ENCODE results near the gene NDUFB1. TPM values are rescaled to one million over a fixed set of nuclear protein-coding genes. Genes with fewer than 3 reads are reported as not detected.

The NDUFB1 gene
- total RNA-seq, 1 experiment from 2014 or later: 92.5 TPM

DNA sequence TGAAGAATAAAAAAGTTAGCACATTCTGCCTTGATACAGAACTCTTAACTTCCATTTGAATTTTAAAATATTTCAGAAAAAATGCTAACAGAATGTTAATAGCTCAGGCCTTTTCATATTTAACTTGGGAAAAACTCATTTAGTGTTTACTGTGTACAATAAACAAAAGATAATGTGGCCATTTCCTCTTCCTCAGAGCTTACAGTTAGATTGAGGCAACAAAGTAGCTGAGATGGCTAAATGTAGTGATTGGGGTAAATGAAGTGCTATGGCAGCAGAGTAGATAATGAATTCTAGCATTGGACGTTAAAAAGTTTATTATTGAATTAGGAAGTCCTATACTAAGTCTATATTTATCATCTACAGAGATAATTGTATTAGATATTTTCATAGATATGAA lies 12.9 kb upstream of the NDUFB1 start:
- peaks cover 38 to 47% of the 10 kb centered on the region in 2 experiments for H3K36me3 ChIP-seq (ENCODE audit: control insufficient read depth in 1 of 2, insufficient read depth in 2 of 2, low read length in 2 of 2)
- DNase-seq (ENCODE audit: low read depth, low spot score) (no peak), ATAC-seq (no peak)
- no peak overlapping the region for H3K4me3 ChIP-seq (replicated peaks in 1 of 2; ENCODE audit: low read depth in 1 of 2, low read length in 2 of 2)
- no peak overlapping the region for H3K9ac ChIP-seq (ENCODE audit: low read length)
- CTCF ChIA-PET: interaction anchor here (0.6 to 1.3 kb wide), 3 partner anchors 113 to 554 kb away, joined by 3 read pairs; no protein-coding TSS in a partner anchor
- H3K79me2 ChIP-seq (ENCODE audit: insufficient read depth, low read length): no peaks in the 10 kb centered on the region; the same call in 1 of the 2 replicates
- POLR2A ChIA-PET: no interaction called here
- no peak overlapping the region for H3K27ac ChIP-seq (ENCODE audit: low read depth, low read length)
- TF ChIP-seq RAD21 (IDR thresholded peaks at IDR 0.05; ENCODE audit: low read depth) (no peak), YY1 (IDR thresholded peaks at IDR 0.05; ENCODE audit: extremely low read depth, insufficient replicate concordance, low read depth, low read length) (no peak), CTCF (IDR thresholded peaks at IDR 0.05 in 2 of 3, conservative IDR thresholded peaks at IDR 0.05 in 1 of 3; ENCODE audit: borderline replicate concordance in 1 of 3, insufficient read depth in 1 of 3, low read depth in 2 of 3, low read length in 2 of 3) (no peak), POLR2AphosphoS5 (IDR thresholded peaks at IDR 0.05; ENCODE audit: low read depth, low read length) (no peak), ELF1 (IDR thresholded peaks at IDR 0.05; ENCODE audit: borderline replicate concordance, low read depth) (no peak), FOSL1 (IDR thresholded peaks at IDR 0.05; ENCODE audit: low read depth) (no peak), ATF3 (IDR thresholded peaks at IDR 0.05) (no peak), EZH2phosphoT487 (IDR thresholded peaks at IDR 0.05; ENCODE audit: borderline replicate concordance) (no peak), POLR2A (IDR thresholded peaks at IDR 0.05; ENCODE audit: borderline replicate concordance, extremely low read depth, insufficient read depth, insufficient read length) (no peak), SIN3A (IDR thresholded peaks at IDR 0.05; ENCODE audit: low read depth) (no peak), TCF7L2 (IDR thresholded peaks at IDR 0.05; ENCODE audit: borderline replicate concordance, extremely low read depth, insufficient read depth, insufficient read length) (no peak), EGR1 (IDR thresholded peaks at IDR 0.05; ENCODE audit: low read depth) (no peak), REST (IDR thresholded peaks at IDR 0.05; ENCODE audit: low read depth) (no peak), ZBTB33 (IDR thresholded peaks at IDR 0.05; ENCODE audit: extremely low read depth, insufficient replicate concordance, low read length) (no peak), SRF (IDR thresholded peaks at IDR 0.05; ENCODE audit: low read depth) (no peak), CBX3 (IDR thresholded peaks at IDR 0.05; ENCODE audit: low read depth) (no peak), SP1 (IDR thresholded peaks at IDR 0.05; ENCODE audit: low read depth) (no peak), CEBPB (IDR thresholded peaks at IDR 0.05; ENCODE audit: low read depth) (no peak), MAX (IDR thresholded peaks at IDR 0.05) (no peak), ZNF274 (IDR thresholded peaks at IDR 0.05; ENCODE audit: low read depth, low read length) (no peak)
- no peak overlapping the region for H3K4me2 ChIP-seq (ENCODE audit: low read length)
- RAD21 ChIA-PET (ENCODE audit: low non-redundant PET in 1 of 2, low total read pairs in 2 of 2, uncharacterized antibody in 2 of 2, unreplicated experiment in 2 of 2): no interaction called here
- BruUV-seq (replicated peaks): no TSS peak
- no peaks in the 10 kb centered on the region for H3K9me2 ChIP-seq (ENCODE audit: insufficient read depth)
- intact Hi-C loops (cut with micrococcal nuclease): loop anchor here (10.0 kb wide), 2 partner anchors 220 to 470 kb away; no protein-coding TSS in a partner anchor
- H2AFZ ChIP-seq (ENCODE audit: low read depth, low read length, poor library complexity, severe bottlenecking): no peak overlapping the region
- no peaks in the 10 kb centered on the region for H3K4me1 ChIP-seq (ENCODE audit: control insufficient read depth in 1 of 2, insufficient read depth in 2 of 2, low read length in 2 of 2)
- H4K20me1 ChIP-seq (ENCODE audit: insufficient read depth): no peaks in the 10 kb centered on the region
- no peaks in the 10 kb centered on the region for H3K27me3 ChIP-seq (ENCODE audit: insufficient read depth, low read length)
- no peaks in the 10 kb centered on the region for H3K9me3 ChIP-seq (ENCODE audit: control insufficient read depth in 1 of 2, insufficient read depth in 1 of 2, low read depth in 1 of 2, low read length in 2 of 2)
